G401 (cell line): ENCODE measurements around the gene NIPA2. TPM values are rescaled to one million over a fixed set of nuclear protein-coding genes. Genes with fewer than 3 reads are reported as not detected.

ENCODE experiments used
- DNase-seq: peaks from one replicate; pipeline ENCODE4 v3.0.0-alpha.2; 2015; ENCODE audit warnings: low spot score
- in situ Hi-C: cut with HindIII; loops from 2 replicates; pipeline ENCODE4 v1.10.0; 2016; ENCODE audit warnings: low sequenced_read_pairs, mixed read lengths
- total RNA-seq: library from RNA; depleted of rRNA; stranded (reverse); fragments of >200 nt; shearing (Covaris generic); gene quantifications from 2 replicates; pipeline ENCODE4 v1.2.3, GENCODE V29; 2014; rRNA removed

NIPA2 gene
- total RNA-seq, 1 experiment from 2014 or later, result 137 TPM

DNA sequence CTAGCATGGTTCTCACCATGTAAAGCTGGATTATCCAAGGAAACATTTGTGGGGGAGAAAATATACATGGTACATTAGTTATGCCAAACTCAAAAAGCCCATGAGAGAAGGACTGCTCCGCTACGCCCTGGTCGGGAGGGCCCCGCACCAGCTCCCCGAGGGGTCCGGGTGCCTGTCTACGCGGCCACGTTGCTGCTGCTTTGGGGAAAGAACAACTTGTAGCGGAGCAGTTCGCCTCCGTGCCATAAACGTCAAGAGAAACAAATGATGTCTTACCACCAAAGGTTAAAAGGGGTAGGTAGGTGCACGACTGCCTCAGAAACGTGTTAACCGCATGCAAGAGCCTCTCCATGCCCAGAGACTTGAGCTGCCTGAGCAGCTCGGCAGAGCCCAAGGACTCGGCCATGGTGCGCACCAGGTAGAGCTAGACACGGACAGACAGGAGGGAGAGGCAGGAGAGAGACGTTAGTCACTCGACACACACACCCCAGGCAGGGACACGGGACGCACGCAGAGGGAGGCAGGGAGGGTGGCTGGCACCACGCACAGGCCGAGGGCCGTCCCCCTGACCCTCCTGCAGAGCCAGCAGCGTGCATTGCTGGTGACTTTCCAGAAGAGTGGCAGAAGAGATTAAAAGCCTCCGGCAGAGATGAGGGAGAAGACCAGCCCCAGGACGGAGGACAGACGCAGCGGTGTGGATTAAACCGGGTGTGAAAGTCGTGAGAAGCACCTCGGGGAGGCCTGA lies 78.3 kb downstream of the NIPA2 start:
- DNase-seq, result no peak
- in situ Hi-C loops, result no loop called here

DNA sequence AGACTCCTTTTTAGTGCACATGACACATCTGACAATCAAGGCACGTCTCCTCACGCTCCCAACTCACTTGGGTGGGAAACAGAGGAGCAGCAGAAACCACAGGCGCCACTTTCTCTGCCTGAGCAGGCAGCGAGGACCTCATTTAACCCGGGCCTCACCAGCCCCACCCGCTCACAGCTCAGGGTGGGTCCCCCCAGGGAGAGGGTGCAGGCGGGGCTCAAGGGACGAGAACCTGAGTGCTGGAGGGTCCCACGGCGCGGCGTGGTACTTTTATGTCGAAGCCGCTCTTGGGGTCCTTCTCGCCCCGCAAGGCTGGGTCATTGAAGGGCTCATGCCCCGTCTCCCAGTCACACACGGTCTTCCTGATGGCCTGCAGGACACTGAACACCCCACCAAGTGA lies 79.1 kb downstream of the NIPA2 start:
- in situ Hi-C loops, result no loop called here

More for the DNA sequence above, 79.1 kb downstream of the NIPA2 start:
- DNase-seq, result no peak

Other genes with a start within 250 kb of the NIPA2 start
- 15.9 and 23.2 TPM in 2 replicates for gene NIPA1, start 52.0 kb upstream of the NIPA2 start, total RNA-seq
- 76.1 and 101 TPM in 2 replicates for gene CYFIP1, start 141.7 kb downstream of the NIPA2 start, total RNA-seq
- 23.1 and 26.3 TPM in 2 replicates for gene TUBGCP5, start 200.9 kb downstream of the NIPA2 start, total RNA-seq